Stimulated activated CD4-positive, alpha-beta T cell treated with anti-CD3 and anti-CD28 coated beads, Interleukin-1b, Interleukin-23, amount 100 ng/mL, for 48 hours (primary cell): ENCODE results near the gene GRXCR2.
"Not testable (repeated sequence)": the region's sequence is repeated elsewhere in the genome, so short reads cannot be mapped to it uniquely, and the experiment has no call there.

Experiments used
- DNase-seq: peaks from one replicate; pipeline ENCODE4 v3.0.0-alpha.2; 2020

The GRXCR2 gene

GRCh38 chr5:145872914-145873313, at the start of gene GRXCR2:
TSS of gene GRXCR2 (minus strand) at chr5:145873014. CDS start at chr5:145872968, 46 bp downstream.
- DNase-seq = no peak

GRCh38 chr5:145922059-145922458, 49.2 kb upstream of the GRXCR2 start:
- DNase-seq = no peak

DNA sequence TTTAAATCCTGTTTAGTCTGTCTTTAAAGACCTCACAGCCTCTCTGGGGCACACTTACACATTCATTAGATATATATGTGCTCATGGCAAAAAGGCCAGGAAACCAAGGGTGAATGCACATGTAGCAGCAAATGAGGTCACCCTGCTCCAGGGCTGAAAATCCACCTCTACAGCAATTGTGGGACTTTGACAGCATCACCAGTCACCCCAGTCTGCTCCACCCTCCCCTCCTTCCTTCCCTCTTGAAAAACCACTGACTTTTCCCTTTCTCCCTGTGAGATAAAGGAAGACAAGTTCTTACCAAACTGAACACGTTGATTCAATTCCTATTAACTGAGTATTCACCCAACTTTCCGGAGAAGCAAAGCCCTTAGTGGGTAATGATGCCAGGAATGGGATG, 48.4 kb upstream of the GRXCR2 start:
- DNase-seq = no peak

DNA sequence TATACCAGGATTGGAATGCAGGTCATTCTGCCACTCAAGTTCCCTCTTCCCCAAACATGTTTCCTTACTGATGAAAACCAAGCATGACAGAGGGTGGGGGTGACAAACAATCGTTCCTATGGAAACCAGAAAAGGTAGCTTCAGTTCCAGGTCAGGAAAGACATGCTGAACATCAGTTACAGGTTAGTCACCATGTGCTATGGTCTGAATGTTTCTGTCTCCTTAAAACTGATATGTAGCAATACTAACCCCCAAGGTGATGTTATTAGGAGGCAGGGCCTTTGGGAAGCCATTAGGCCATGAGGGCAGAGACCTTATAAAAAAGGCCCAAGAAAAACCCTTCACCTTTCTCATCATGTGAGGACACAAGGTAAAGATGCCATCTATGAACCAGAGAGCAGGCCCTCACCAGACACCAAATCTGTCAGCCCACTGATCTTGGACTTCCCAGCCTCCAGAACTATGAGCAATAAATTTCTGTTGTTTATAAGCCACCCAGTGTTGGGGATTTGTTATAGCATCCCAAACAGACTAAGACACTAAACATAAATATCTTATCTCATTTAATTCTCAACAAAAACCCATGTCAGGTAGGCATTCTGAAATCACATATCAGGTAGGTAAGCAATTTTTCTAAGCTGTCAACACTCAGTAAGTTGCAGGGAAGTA, 47.9 kb upstream of the GRXCR2 start:
- no peak for DNase-seq

DNA sequence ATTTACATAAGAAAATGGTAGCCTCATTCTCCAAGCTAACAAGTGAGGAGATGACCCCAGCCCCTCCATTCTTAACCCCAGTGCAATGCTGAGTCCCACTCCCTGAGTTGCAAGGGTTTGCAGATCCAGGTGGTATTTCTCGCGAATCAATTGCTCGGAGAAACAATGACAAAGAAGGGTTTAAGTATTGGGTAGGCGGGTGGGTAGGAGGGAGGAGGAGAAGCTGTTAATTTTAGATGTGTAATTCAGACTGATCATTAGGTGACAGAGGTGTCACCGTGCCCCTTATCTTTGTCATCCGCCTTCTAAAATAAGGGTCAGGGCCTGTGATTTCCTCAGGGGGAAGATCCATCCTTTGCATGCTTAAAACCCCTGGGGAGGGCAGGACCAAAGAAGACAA, 46.6 kb upstream of the GRXCR2 start:
- no peak for DNase-seq

DNA sequence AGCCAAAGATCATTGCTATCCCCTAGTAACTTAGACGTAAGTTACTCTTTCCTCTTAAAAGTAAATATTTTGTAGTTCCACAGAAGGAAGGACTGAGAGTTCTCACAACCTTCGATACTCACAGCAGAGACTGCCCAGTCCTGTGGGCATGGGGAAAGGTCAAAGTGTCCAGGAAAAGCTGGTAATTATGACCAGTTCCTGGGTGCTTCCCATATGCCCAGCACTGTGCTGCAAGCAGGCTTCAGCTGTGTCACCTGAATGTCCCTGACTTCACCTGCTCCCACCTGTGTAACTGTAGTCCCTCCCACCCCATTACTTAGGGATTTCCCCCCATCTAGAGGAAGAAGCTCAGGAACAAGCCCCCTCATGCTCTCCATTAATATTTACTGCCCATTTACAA, 45.6 kb upstream of the GRXCR2 start:
- DNase-seq = no peak

GRCh38 chr5:145917288-145917687, 44.5 kb upstream of the GRXCR2 start:
- DNase-seq = no peak

GRCh38 chr5:145915970-145916638, 43.3 kb upstream of the GRXCR2 start:
- no peak for DNase-seq

DNA sequence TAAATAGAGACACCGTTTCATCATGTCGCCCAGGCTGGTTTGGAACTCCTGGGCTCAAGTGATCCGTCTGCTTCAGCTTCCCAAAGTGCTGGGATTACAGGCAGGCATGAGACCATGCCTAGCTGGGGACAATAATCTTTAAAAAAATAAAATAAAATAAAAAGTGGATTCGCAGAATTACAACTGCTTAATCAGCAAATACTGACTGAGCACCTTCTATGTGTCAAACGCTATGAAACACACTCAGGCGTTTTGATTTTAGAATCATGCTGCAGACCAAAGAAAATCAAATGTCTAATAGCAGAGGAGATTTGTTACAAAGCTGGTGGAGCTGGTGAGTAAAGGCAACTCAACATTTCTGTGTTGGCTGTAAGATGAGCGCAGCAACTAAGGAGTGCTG, 40.9 kb upstream of the GRXCR2 start:
- DNase-seq = no peak

DNA sequence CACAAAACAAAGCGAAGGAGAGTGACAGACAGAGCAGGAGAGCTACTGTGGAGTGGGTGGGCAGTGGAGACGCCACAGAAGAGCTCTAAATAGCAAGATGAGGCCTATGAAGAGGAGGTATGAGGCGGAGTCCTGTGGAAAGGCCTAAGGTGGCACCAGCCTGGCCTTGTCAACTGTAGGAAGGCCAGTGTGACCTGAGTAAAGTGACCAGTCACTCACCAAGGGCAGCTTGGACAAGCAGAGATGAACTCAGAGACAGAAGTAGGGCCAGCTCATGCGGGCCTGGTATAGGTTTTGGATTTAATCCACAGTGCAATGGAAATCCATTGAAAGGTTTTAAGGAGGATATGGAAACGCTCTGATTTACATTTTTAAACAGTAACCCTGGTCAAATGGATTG, 39.8 kb upstream of the GRXCR2 start:
- DNase-seq = no peak

DNA sequence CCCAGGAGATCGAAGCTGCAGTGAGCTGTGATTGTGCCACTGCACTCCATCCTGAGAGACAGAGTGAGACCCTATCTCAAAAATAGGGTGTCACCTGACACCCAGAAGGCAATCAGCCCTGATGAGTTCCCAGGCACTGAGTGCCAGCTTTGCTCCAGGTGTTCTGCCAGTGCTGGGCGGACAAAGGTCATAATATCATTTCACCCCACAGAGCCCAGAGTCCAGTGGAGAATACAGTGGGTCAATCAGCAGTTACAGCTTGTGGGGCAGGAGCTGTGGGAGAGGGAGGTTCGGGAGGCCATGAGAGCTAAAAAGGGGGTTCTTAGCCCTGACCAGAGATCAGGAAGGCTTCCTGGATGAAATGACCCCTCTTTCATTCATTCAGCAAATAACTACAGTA, 39.2 kb upstream of the GRXCR2 start:
- DNase-seq = no peak

GRCh38 chr5:145911164-145911563, 38.4 kb upstream of the GRXCR2 start:
- no peak for DNase-seq

- no peak for DNase-seq
These were observed 35.6 kb upstream of the GRXCR2 start for GRCh38 chr5:145908206-145908960.

- DNase-seq = no peak
These were observed 33.6 kb upstream of the GRXCR2 start for GRCh38 chr5:145906401-145906800.

GRCh38 chr5:145904743-145905142, 31.9 kb upstream of the GRXCR2 start:
- no peak for DNase-seq

- no peak for DNase-seq
These were observed 31.1 kb upstream of the GRXCR2 start for GRCh38 chr5:145903867-145904266.

DNA sequence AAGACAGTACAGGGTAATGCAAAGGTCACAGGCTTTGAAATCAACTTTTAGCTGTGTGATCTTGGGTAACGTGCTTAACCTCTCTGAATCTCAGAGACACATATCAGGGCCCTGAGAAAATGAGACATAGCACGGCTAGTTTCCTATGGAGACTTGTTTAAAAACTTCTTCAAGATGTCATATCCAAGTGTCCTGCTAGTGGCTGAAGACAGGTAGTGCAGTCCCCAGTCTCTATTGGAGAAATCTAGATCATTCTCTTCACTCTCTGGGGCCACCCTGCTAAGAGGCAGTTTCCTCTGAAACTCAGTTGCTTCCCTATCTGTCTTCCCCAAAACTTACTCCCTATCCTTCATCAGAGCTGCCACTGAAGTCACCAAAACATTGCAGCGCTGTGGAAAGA, 30.3 kb upstream of the GRXCR2 start:
- DNase-seq = no peak

DNA sequence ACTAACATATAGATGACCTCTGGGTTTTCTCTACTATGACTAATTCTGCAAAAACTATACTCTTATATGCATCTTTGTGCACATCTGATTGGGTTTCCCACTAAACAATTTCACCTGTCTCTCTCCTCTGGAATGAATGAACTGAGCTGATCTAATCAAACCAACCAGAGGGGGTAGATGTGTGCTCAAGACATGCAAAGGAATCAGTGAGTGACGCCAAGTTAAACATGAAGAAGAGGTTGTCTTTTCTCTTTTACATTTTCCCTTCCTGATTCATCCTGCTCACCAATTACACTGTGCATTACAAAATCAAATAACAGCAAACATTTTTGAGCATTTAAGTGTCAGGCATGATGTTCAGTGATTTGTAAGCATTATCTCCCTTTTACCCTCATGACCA, 29.6 kb upstream of the GRXCR2 start:
- no peak for DNase-seq

- no peak for DNase-seq
These were observed 25.4 kb upstream of the GRXCR2 start for GRCh38 chr5:145898171-145898570.

GRCh38 chr5:145891378-145891777, 18.6 kb upstream of the GRXCR2 start:
- not testable (repeated sequence) for DNase-seq

DNA sequence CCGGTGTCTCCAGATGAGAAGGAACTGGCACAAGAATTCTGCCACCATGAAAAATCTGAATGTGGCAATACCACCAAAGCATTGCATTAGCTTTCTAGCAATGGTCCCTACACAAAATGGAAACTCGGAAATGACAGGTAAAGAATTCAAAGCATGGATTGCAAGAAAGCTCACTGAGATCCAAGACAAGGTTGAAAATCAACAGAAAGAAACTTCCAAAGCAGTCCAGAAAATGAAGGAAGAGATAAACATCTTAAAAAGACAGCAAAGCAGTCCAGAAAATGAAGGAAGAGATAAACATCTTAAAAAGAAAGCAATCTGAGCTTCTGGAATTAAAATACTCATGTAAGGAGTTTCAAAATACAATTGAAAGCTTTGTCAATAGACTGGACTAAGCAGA, 16.8 kb upstream of the GRXCR2 start:
- DNase-seq = no peak

- no peak for DNase-seq
These were observed 15.3 kb upstream of the GRXCR2 start for GRCh38 chr5:145887976-145888574.

DNA sequence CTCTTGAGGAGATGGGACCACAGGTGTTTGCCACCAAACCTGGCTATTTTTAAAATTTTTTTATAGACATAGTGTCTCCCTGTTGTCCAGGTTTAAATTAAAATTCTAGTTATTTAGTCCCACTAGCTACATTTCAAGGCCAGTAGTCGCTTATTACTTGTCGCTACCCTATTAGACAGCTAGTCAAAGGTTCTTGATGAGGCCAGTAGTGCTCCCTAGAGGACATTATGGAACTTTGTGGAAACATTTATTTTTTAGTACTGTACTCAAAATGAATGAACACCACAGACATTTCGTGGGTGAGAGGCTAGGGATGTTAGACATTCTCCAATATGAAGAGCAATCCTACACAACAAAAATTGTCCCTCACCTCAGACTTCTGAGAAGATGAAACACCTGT, 14.4 kb upstream of the GRXCR2 start:
- no peak for DNase-seq

DNA sequence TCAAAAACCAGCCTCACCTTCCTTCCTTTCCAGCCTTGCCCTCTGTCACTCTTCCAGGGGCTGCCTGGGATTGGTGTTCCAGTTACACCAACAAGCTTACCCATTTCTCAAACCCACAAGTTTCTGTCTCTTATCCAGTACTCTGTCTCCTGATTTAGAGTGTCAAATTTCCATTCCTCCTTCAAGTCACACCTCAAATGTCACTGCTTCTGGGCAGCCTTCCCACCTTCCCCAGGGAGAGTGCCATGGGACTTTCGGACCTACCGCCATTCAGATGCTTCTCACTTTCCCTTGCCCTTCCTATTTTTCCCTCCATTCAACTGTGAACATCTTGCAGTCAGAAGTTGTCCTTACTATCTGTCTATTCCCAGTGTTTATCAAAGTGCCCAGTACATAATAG, 2.0 kb upstream of the GRXCR2 start:
- DNase-seq = no peak
